GM23338 (cell line): ENCODE data around the gene CELF4.

ENCODE experiments used
- EZH2 ChIP-seq: fragments of 200-600 bp; sonication (generic); IDR thresholded peaks from one replicate; pipeline ENCODE4 v1.8.0; 2017; ENCODE audit warnings: antibody characterized with exemption, mild to moderate bottlenecking, low read depth; ENCODE audit not compliant: unreplicated experiment
- JUNB ChIP-seq: IDR thresholded peaks from one replicate; pipeline ENCODE4 v1.6.1; 2016; ENCODE audit warnings: antibody characterized with exemption; ENCODE audit not compliant: unreplicated experiment
- POLR2AphosphoS5 ChIP-seq: IDR thresholded peaks from 2 replicates; pipeline ENCODE4 v1.6.1; 2016; ENCODE audit warnings: antibody characterized with exemption, low read depth
- TF ChIP-seq, protein P1 (sequence below), 2 experiments: fragments of 200-600 bp in 1 of 2; sonication (generic) in 1 of 2; conservative IDR thresholded peaks; 2 replicates each; pipeline versions ENCODE4 v1.5.1 to v1.6.1; 2016 to 2017; ENCODE audit warnings: antibody characterized with exemption in 2 of 2, low read depth in 2 of 2, mild to moderate bottlenecking in 2 of 2, moderate library complexity in 1 of 2
- TF ChIP-seq, protein P2 (sequence below): IDR thresholded peaks from one replicate; pipeline ENCODE4 v1.6.1; 2018; ENCODE audit warnings: antibody characterized with exemption; ENCODE audit not compliant: unreplicated experiment
- TF ChIP-seq, protein P3 (sequence below): fragments of 250-450 bp; sonication (Bioruptor Pico); IDR thresholded peaks from 2 replicates; pipeline ENCODE4 v1.5.0; 2020; ENCODE audit warnings: mild to moderate bottlenecking, moderate library complexity

DNA sequence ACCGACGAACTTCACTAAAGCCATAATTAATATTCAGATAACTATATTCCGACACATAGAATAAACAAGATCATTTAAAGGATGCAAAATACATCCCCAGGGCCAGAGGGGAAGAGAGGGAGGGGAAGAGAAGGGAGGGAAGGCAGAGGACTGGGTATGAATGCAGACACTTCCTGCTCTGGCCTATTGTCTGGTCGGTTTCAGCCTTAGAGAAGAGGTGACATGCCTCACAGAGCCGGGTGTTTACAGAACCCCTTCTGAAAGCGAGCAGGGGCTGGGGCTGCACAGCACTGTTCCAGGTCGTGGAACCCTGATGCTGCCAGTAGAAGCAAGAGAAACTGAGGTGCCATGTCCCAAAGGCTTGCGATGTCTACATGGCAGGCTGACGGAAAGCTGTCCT is 31.0 kb downstream of the CELF4 start:
- TF ChIP-seq, protein P1, sequence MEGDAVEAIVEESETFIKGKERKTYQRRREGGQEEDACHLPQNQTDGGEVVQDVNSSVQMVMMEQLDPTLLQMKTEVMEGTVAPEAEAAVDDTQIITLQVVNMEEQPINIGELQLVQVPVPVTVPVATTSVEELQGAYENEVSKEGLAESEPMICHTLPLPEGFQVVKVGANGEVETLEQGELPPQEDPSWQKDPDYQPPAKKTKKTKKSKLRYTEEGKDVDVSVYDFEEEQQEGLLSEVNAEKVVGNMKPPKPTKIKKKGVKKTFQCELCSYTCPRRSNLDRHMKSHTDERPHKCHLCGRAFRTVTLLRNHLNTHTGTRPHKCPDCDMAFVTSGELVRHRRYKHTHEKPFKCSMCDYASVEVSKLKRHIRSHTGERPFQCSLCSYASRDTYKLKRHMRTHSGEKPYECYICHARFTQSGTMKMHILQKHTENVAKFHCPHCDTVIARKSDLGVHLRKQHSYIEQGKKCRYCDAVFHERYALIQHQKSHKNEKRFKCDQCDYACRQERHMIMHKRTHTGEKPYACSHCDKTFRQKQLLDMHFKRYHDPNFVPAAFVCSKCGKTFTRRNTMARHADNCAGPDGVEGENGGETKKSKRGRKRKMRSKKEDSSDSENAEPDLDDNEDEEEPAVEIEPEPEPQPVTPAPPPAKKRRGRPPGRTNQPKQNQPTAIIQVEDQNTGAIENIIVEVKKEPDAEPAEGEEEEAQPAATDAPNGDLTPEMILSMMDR (conservative IDR thresholded peaks at IDR 0.05; ENCODE audit: low read depth in 2 of 2) = no peak
- TF ChIP-seq POLR2AphosphoS5 = no peak
- TF ChIP-seq EZH2 = no peak
- TF ChIP-seq, protein P2, sequence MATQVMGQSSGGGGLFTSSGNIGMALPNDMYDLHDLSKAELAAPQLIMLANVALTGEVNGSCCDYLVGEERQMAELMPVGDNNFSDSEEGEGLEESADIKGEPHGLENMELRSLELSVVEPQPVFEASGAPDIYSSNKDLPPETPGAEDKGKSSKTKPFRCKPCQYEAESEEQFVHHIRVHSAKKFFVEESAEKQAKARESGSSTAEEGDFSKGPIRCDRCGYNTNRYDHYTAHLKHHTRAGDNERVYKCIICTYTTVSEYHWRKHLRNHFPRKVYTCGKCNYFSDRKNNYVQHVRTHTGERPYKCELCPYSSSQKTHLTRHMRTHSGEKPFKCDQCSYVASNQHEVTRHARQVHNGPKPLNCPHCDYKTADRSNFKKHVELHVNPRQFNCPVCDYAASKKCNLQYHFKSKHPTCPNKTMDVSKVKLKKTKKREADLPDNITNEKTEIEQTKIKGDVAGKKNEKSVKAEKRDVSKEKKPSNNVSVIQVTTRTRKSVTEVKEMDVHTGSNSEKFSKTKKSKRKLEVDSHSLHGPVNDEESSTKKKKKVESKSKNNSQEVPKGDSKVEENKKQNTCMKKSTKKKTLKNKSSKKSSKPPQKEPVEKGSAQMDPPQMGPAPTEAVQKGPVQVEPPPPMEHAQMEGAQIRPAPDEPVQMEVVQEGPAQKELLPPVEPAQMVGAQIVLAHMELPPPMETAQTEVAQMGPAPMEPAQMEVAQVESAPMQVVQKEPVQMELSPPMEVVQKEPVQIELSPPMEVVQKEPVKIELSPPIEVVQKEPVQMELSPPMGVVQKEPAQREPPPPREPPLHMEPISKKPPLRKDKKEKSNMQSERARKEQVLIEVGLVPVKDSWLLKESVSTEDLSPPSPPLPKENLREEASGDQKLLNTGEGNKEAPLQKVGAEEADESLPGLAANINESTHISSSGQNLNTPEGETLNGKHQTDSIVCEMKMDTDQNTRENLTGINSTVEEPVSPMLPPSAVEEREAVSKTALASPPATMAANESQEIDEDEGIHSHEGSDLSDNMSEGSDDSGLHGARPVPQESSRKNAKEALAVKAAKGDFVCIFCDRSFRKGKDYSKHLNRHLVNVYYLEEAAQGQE = no peak
- TF ChIP-seq, protein P3, sequence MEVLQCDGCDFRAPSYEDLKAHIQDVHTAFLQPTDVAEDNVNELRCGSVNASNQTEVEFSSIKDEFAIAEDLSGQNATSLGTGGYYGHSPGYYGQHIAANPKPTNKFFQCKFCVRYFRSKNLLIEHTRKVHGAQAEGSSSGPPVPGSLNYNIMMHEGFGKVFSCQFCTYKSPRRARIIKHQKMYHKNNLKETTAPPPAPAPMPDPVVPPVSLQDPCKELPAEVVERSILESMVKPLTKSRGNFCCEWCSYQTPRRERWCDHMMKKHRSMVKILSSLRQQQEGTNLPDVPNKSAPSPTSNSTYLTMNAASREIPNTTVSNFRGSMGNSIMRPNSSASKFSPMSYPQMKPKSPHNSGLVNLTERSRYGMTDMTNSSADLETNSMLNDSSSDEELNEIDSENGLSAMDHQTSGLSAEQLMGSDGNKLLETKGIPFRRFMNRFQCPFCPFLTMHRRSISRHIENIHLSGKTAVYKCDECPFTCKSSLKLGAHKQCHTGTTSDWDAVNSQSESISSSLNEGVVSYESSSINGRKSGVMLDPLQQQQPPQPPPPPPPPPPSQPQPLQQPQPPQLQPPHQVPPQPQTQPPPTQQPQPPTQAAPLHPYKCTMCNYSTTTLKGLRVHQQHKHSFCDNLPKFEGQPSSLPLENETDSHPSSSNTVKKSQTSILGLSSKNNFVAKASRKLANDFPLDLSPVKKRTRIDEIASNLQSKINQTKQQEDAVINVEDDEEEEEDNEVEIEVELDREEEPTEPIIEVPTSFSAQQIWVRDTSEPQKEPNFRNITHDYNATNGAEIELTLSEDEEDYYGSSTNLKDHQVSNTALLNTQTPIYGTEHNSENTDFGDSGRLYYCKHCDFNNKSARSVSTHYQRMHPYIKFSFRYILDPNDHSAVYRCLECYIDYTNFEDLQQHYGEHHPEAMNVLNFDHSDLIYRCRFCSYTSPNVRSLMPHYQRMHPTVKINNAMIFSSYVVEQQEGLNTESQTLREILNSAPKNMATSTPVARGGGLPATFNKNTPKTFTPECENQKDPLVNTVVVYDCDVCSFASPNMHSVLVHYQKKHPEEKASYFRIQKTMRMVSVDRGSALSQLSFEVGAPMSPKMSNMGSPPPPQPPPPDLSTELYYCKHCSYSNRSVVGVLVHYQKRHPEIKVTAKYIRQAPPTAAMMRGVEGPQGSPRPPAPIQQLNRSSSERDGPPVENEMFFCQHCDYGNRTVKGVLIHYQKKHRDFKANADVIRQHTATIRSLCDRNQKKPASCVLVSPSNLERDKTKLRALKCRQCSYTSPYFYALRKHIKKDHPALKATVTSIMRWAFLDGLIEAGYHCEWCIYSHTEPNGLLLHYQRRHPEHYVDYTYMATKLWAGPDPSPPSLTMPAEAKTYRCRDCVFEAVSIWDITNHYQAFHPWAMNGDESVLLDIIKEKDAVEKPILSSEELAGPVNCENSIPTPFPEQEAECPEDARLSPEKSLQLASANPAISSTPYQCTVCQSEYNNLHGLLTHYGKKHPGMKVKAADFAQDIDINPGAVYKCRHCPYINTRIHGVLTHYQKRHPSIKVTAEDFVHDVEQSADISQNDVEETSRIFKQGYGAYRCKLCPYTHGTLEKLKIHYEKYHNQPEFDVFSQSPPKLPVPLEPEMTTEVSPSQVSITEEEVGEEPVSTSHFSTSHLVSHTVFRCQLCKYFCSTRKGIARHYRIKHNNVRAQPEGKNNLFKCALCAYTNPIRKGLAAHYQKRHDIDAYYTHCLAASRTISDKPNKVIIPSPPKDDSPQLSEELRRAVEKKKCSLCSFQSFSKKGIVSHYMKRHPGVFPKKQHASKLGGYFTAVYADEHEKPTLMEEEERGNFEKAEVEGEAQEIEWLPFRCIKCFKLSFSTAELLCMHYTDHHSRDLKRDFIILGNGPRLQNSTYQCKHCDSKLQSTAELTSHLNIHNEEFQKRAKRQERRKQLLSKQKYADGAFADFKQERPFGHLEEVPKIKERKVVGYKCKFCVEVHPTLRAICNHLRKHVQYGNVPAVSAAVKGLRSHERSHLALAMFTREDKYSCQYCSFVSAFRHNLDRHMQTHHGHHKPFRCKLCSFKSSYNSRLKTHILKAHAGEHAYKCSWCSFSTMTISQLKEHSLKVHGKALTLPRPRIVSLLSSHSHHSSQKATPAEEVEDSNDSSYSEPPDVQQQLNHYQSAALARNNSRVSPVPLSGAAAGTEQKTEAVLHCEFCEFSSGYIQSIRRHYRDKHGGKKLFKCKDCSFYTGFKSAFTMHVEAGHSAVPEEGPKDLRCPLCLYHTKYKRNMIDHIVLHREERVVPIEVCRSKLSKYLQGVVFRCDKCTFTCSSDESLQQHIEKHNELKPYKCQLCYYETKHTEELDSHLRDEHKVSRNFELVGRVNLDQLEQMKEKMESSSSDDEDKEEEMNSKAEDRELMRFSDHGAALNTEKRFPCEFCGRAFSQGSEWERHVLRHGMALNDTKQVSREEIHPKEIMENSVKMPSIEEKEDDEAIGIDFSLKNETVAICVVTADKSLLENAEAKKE = no peak
- no peak for TF ChIP-seq JUNB
